K562 (cell line): ENCODE data around the gene SBDS.
A peak's percentile ranks its signal among the peaks of the same experiment; 100 is the strongest.
"Not testable (repeated sequence)": the region's sequence is repeated elsewhere in the genome, so short reads cannot be mapped to it uniquely, and the experiment has no call there.

Experiments
- CREB1 ChIP-seq, 2 experiments: sonication (generic) in 1 of 2; formaldehyde crosslinking in 1 of 2; IDR thresholded peaks; 2 replicates each; pipeline versions ENCODE4 v1.6.1 to v1.8.0; 2012 to 2022; ENCODE audit warnings: inconsistent platforms in 1 of 2, mild to moderate bottlenecking in 1 of 2, missing genetic modification reagents in 1 of 2, moderate library complexity in 1 of 2
- EP300 ChIP-seq: IDR thresholded peaks from 2 replicates; pipeline ENCODE4 v1.6.1; 2012; ENCODE audit warnings: low read length, improper control_type of control experiment
- EZH2 ChIP-seq: IDR thresholded peaks from 2 replicates; pipeline ENCODE4 v1.6.1; 2012; ENCODE audit warnings: low read depth, mild to moderate bottlenecking, inconsistent platforms, low read length, borderline replicate concordance
- FOXJ3 ChIP-seq: sonication (generic); formaldehyde crosslinking; IDR thresholded peaks from 2 replicates; pipeline ENCODE4 v1.4.0; 2020; ENCODE audit warnings: mild to moderate bottlenecking, missing genetic modification reagents
- KLF1 ChIP-seq: fragments of 450-650 bp; IDR thresholded peaks from 2 replicates; pipeline ENCODE4 v1.6.1; 2016; ENCODE audit warnings: missing genetic modification characterization, missing compliant biosample characterization
- MAFF ChIP-seq: IDR thresholded peaks from 2 replicates; pipeline ENCODE4 v1.6.1; 2012; ENCODE audit warnings: low read length, improper control_type of control experiment
- POLR2A ChIP-seq: fragments of 450-650 bp; conservative IDR thresholded peaks from 2 replicates; pipeline ENCODE4 v1.6.1; 2016
- RCOR1 ChIP-seq, 2 experiments: IDR thresholded peaks; 2 replicates each; pipeline ENCODE4 v1.6.1; 2012; ENCODE audit warnings: low read depth in 2 of 2, low read length in 2 of 2, borderline replicate concordance in 1 of 2, improper control_type of control experiment in 1 of 2
- SMC3 ChIP-seq: conservative IDR thresholded peaks from 2 replicates; pipeline ENCODE4 v1.6.1; 2011; ENCODE audit warnings: low read depth, low read length, improper control_type of control experiment; ENCODE audit not compliant: insufficient read depth
- TEAD1 ChIP-seq, 2 experiments: fragments of 450-650 bp in 1 of 2; sonication (generic) in 1 of 2; formaldehyde crosslinking; IDR thresholded peaks; 2 replicates each; pipeline versions ENCODE4 v1.4.0 to v1.8.0; 2020 to 2022; ENCODE audit warnings: mild to moderate bottlenecking in 2 of 2, missing genetic modification reagents in 1 of 2
- ZBTB7A ChIP-seq: IDR thresholded peaks from 2 replicates; pipeline ENCODE4 v1.6.1; 2011; ENCODE audit warnings: low read depth, mild to moderate bottlenecking, low read length, moderate library complexity, borderline replicate concordance; ENCODE audit not compliant: control insufficient read depth
- ZNF766 ChIP-seq: fragments of 200-800 bp; sonication (Bioruptor generic); conservative IDR thresholded peaks from 2 replicates; pipeline ENCODE4 v1.6.1; 2016; ENCODE audit warnings: missing genetic modification characterization, missing compliant biosample characterization
- TF ChIP-seq, protein P1 (sequence below): fragments of 200-800 bp; sonication (Bioruptor generic); IDR thresholded peaks from 2 replicates; pipeline ENCODE4 v1.6.1; 2017; ENCODE audit warnings: missing genetic modification characterization, missing compliant biosample characterization
- TF ChIP-seq, protein P2 (sequence below), 3 experiments: IDR thresholded peaks in 2 of 3; conservative IDR thresholded peaks in 1 of 3; 2 replicates each; pipeline ENCODE4 v1.5.1; 2011 to 2012; ENCODE audit warnings: low read length in 3 of 3, mild to moderate bottlenecking in 3 of 3, control low read depth in 2 of 3, improper control_type of control experiment in 1 of 3, inconsistent platforms in 1 of 3, low read depth in 1 of 3, mixed read lengths in 1 of 3, moderate library complexity in 1 of 3; ENCODE audit not compliant: insufficient read depth in 2 of 3

DNA sequence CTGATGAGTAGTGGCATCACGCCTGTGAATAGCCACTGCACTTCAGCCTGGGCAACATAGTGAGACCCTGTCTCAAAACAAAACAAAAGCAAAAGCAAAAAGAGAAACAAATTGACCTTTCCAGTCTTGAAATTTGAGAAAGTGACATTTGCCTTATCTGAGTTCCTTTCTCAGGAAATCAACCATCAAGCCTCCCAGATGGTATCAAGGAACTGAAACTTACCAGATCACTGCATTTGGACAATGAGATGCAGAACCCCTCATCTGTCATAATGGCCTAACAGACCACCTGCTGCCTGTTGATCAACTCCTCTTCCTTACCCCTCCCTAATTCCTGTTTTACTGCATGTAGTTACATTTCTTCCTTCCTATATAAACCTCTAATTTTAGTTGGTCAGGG is 15.1 kb downstream of the SBDS start:
- TF ChIP-seq FOXJ3 (CRISPR knock-in tag); MAFF; SMC3; ZBTB7A; CREB1 (IDR thresholded peaks at IDR 0.05); CREB1 (CRISPR knock-in tag; IDR thresholded peaks at IDR 0.05); POLR2A; KLF1; EZH2; RCOR1 (IDR thresholded peaks at IDR 0.05; ENCODE audit: borderline replicate concordance in 1 of 2, low read depth in 2 of 2, low read length in 2 of 2); TEAD1 (CRISPR knock-in tag; IDR thresholded peaks at IDR 0.05); EP300: not testable (repeated sequence)
- TF ChIP-seq, protein P1, sequence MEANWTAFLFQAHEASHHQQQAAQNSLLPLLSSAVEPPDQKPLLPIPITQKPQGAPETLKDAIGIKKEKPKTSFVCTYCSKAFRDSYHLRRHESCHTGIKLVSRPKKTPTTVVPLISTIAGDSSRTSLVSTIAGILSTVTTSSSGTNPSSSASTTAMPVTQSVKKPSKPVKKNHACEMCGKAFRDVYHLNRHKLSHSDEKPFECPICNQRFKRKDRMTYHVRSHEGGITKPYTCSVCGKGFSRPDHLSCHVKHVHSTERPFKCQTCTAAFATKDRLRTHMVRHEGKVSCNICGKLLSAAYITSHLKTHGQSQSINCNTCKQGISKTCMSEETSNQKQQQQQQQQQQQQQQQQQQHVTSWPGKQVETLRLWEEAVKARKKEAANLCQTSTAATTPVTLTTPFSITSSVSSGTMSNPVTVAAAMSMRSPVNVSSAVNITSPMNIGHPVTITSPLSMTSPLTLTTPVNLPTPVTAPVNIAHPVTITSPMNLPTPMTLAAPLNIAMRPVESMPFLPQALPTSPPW: not testable (repeated sequence)
- TF ChIP-seq, protein P2, sequence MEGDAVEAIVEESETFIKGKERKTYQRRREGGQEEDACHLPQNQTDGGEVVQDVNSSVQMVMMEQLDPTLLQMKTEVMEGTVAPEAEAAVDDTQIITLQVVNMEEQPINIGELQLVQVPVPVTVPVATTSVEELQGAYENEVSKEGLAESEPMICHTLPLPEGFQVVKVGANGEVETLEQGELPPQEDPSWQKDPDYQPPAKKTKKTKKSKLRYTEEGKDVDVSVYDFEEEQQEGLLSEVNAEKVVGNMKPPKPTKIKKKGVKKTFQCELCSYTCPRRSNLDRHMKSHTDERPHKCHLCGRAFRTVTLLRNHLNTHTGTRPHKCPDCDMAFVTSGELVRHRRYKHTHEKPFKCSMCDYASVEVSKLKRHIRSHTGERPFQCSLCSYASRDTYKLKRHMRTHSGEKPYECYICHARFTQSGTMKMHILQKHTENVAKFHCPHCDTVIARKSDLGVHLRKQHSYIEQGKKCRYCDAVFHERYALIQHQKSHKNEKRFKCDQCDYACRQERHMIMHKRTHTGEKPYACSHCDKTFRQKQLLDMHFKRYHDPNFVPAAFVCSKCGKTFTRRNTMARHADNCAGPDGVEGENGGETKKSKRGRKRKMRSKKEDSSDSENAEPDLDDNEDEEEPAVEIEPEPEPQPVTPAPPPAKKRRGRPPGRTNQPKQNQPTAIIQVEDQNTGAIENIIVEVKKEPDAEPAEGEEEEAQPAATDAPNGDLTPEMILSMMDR (IDR thresholded peaks at IDR 0.05 in 2 of 3, conservative IDR thresholded peaks at IDR 0.05 in 1 of 3; ENCODE audit: insufficient read depth in 2 of 3, low read depth in 1 of 3, low read length in 3 of 3): not testable (repeated sequence)
- peak; percentile 87 for TF ChIP-seq ZNF766 (CRISPR knock-in tag)
